ENCODE measurements around the gene SLC24A1. TPM values are rescaled to one million over a fixed set of nuclear protein-coding genes. Genes with fewer than 3 reads are reported as not detected.
A peak's percentile ranks its signal among the peaks of the same experiment; 100 is the strongest.

SLC24A1 gene
- total RNA-seq, result 5.2 TPM
- 1 to 10 TPM; 1.5 to 3.8 (median 2.0) TPM for polyA plus RNA-seq

GRCh38 chr15:65621638-65622037 is at the start of gene SLC24A1:
Gene SLC24A1, plus strand, starts transcription at chr15:65621938. Its CDS starts 2,143 bp downstream, at chr15:65624081.
- H3K9me3 ChIP-seq (ENCODE audit: control insufficient read depth in 2 of 2, low read length in 2 of 2), result no peaks in the 10 kb centered on the region
- no peak within 1 kb of the TSS for H3K4me3 ChIP-seq (ENCODE audit: low read depth, low read length)
- ATAC-seq (ENCODE audit: low read depth in 2 of 2), result no peak
- peaks cover 3% of the 10 kb centered on the region for H3K36me3 ChIP-seq (ENCODE audit: control insufficient read depth, insufficient read depth, low read length)
- H3K27ac ChIP-seq (ENCODE audit: insufficient read depth, low read length, poor library complexity, severe bottlenecking), result no peak within 1 kb of the TSS
- no peaks in the 10 kb centered on the region for H3K27me3 ChIP-seq (ENCODE audit: control insufficient read depth, insufficient read depth, low read length)
- Mint-ChIP-seq H3K4me1 (peaks cover 0 to 7% (median under 1%) of the 10 kb centered on the region in 4 donors), H3K4me3 (no peak within 1 kb of the TSS), H3K27me3 (no peaks in the 10 kb centered on the region), H3K36me3 (peaks cover 42% of the 10 kb centered on the region), H3K9me3 (peaks cover 0 to 1% (median 0%) of the 10 kb centered on the region in 7 donors), H3K27ac (no peak within 1 kb of the TSS)
- no peaks in the 10 kb centered on the region for H3K4me1 ChIP-seq (ENCODE audit: control insufficient read depth, insufficient read depth, low read length, poor library complexity, severe bottlenecking)
- DNase-seq, result no peak

- no peaks in the 10 kb centered on the region for H3K27me3 Mint-ChIP-seq
- Histone ChIP-seq H3K27me3 (ENCODE audit: control insufficient read depth, insufficient read depth, low read length) (no peaks in the 10 kb centered on the region), H3K4me1 (ENCODE audit: control insufficient read depth, insufficient read depth, low read length, poor library complexity, severe bottlenecking) (no peaks in the 10 kb centered on the region), H3K4me3 (ENCODE audit: low read depth, low read length) (no peak overlapping the region), H3K27ac (ENCODE audit: insufficient read depth, low read length, poor library complexity, severe bottlenecking) (no peak overlapping the region), H3K9me3 (ENCODE audit: control insufficient read depth in 2 of 2, low read length in 2 of 2) (no peaks in the 10 kb centered on the region), H3K36me3 (ENCODE audit: control insufficient read depth, insufficient read depth, low read length) (peaks cover 46% of the 10 kb centered on the region)
- H3K36me3 Mint-ChIP-seq, result peaks cover 20% of the 10 kb centered on the region
- no peaks in the 10 kb centered on the region for H3K9me3 Mint-ChIP-seq
- ATAC-seq (ENCODE audit: low read depth in 2 of 2) (no peak), DNase-seq (no peak)
- no peak overlapping the region for H3K4me3 Mint-ChIP-seq
- peak overlapping the region in 1 of 3 donors; percentile 7 for H3K27ac Mint-ChIP-seq
- peaks cover 0 to 2% (median 0%) of the 10 kb centered on the region in 4 donors for H3K4me1 Mint-ChIP-seq
Observed at GRCh38 chr15:65571971-65572370, 49.8 kb upstream of the SLC24A1 start.

GRCh38 chr15:65576664-65577063 is 45.1 kb upstream of the SLC24A1 start:
- peaks cover 68% of the 10 kb centered on the region for H3K36me3 ChIP-seq (ENCODE audit: control insufficient read depth, insufficient read depth, low read length)
- no peaks in the 10 kb centered on the region for H3K27me3 ChIP-seq (ENCODE audit: control insufficient read depth, insufficient read depth, low read length)
- Mint-ChIP-seq H3K4me3 (no peak overlapping the region), H3K27me3 (no peaks in the 10 kb centered on the region), H3K27ac (peak overlapping the region in 1 of 3 donors; percentile 53), H3K4me1 (peaks cover 0 to 2% (median 2%) of the 10 kb centered on the region in 4 donors), H3K9me3 (no peaks in the 10 kb centered on the region), H3K36me3 (peaks cover 18% of the 10 kb centered on the region)
- no peaks in the 10 kb centered on the region for H3K4me1 ChIP-seq (ENCODE audit: control insufficient read depth, insufficient read depth, low read length, poor library complexity, severe bottlenecking)
- no peak overlapping the region for H3K27ac ChIP-seq (ENCODE audit: insufficient read depth, low read length, poor library complexity, severe bottlenecking)
- no peak for ATAC-seq (ENCODE audit: low read depth in 2 of 2)
- H3K4me3 ChIP-seq (ENCODE audit: low read depth, low read length), result no peak overlapping the region
- no peaks in the 10 kb centered on the region for H3K9me3 ChIP-seq (ENCODE audit: control insufficient read depth in 2 of 2, low read length in 2 of 2)
- no peak for DNase-seq

- Histone ChIP-seq H3K36me3 (ENCODE audit: control insufficient read depth, insufficient read depth, low read length) (peaks cover 67% of the 10 kb centered on the region), H3K4me3 (ENCODE audit: low read depth, low read length) (no peak overlapping the region), H3K27me3 (ENCODE audit: control insufficient read depth, insufficient read depth, low read length) (no peaks in the 10 kb centered on the region), H3K4me1 (ENCODE audit: control insufficient read depth, insufficient read depth, low read length, poor library complexity, severe bottlenecking) (no peaks in the 10 kb centered on the region), H3K9me3 (ENCODE audit: control insufficient read depth in 2 of 2, low read length in 2 of 2) (no peaks in the 10 kb centered on the region), H3K27ac (ENCODE audit: insufficient read depth, low read length, poor library complexity, severe bottlenecking) (no peak overlapping the region)
- Mint-ChIP-seq H3K4me1 (peaks cover 5 to 8% (median 7%) of the 10 kb centered on the region in 4 donors), H3K9me3 (no peaks in the 10 kb centered on the region), H3K27ac (peak overlapping the region in 2 of 3 donors; percentile 69 to 81), H3K27me3 (no peaks in the 10 kb centered on the region), H3K36me3 (peaks cover 25% of the 10 kb centered on the region), H3K4me3 (no peak overlapping the region)
- ATAC-seq (ENCODE audit: low read depth in 2 of 2), result no peak
- DNase-seq, result no peak
Observed at GRCh38 chr15:65577129-65577996, 44.4 kb upstream of the SLC24A1 start.

GRCh38 chr15:65578904-65579728 is 42.6 kb upstream of the SLC24A1 start:
- no peaks in the 10 kb centered on the region for H3K27me3 Mint-ChIP-seq
- ATAC-seq (ENCODE audit: low read depth in 2 of 2), result no peak
- H3K4me1 Mint-ChIP-seq, result peaks cover 17 to 26% (median 22%) of the 10 kb centered on the region in 4 donors
- Histone ChIP-seq H3K36me3 (ENCODE audit: control insufficient read depth, insufficient read depth, low read length) (peaks cover 68% of the 10 kb centered on the region), H3K4me1 (ENCODE audit: control insufficient read depth, insufficient read depth, low read length, poor library complexity, severe bottlenecking) (peaks cover 11% of the 10 kb centered on the region), H3K27ac (ENCODE audit: insufficient read depth, low read length, poor library complexity, severe bottlenecking) (no peak overlapping the region), H3K9me3 (ENCODE audit: control insufficient read depth in 2 of 2, low read length in 2 of 2) (no peaks in the 10 kb centered on the region), H3K4me3 (ENCODE audit: low read depth, low read length) (no peak overlapping the region), H3K27me3 (ENCODE audit: control insufficient read depth, insufficient read depth, low read length) (no peaks in the 10 kb centered on the region)
- peaks cover 37% of the 10 kb centered on the region for H3K36me3 Mint-ChIP-seq
- no peak overlapping the region for H3K4me3 Mint-ChIP-seq
- DNase-seq, result no peak
- H3K9me3 Mint-ChIP-seq, result no peaks in the 10 kb centered on the region
- H3K27ac Mint-ChIP-seq, result peak overlapping the region in 1 of 3 donors; percentile 46

GRCh38 chr15:65579762-65580161 is 42.0 kb upstream of the SLC24A1 start:
- DNase-seq, result no peak
- no peak for ATAC-seq (ENCODE audit: low read depth in 2 of 2)
- no peaks in the 10 kb centered on the region for H3K9me3 ChIP-seq (ENCODE audit: control insufficient read depth in 2 of 2, low read length in 2 of 2)
- Mint-ChIP-seq H3K9me3 (no peaks in the 10 kb centered on the region), H3K27me3 (no peaks in the 10 kb centered on the region), H3K4me1 (peaks cover 18 to 32% (median 28%) of the 10 kb centered on the region in 4 donors), H3K4me3 (no peak overlapping the region), H3K36me3 (peaks cover 37% of the 10 kb centered on the region), H3K27ac (peak overlapping the region in 1 of 3 donors; percentile 47)
- H3K36me3 ChIP-seq (ENCODE audit: control insufficient read depth, insufficient read depth, low read length), result peaks cover 63% of the 10 kb centered on the region
- H3K4me3 ChIP-seq (ENCODE audit: low read depth, low read length), result no peak overlapping the region
- H3K27ac ChIP-seq (ENCODE audit: insufficient read depth, low read length, poor library complexity, severe bottlenecking), result peak overlapping the region; percentile 19
- H3K27me3 ChIP-seq (ENCODE audit: control insufficient read depth, insufficient read depth, low read length), result no peaks in the 10 kb centered on the region
- peaks cover 18% of the 10 kb centered on the region for H3K4me1 ChIP-seq (ENCODE audit: control insufficient read depth, insufficient read depth, low read length, poor library complexity, severe bottlenecking)

GRCh38 chr15:65580287-65580686 is 41.5 kb upstream of the SLC24A1 start:
- no peak for DNase-seq
- H3K4me1 Mint-ChIP-seq, result peaks cover 18 to 33% (median 29%) of the 10 kb centered on the region in 4 donors
- Histone ChIP-seq H3K27me3 (ENCODE audit: control insufficient read depth, insufficient read depth, low read length) (no peaks in the 10 kb centered on the region), H3K36me3 (ENCODE audit: control insufficient read depth, insufficient read depth, low read length) (peaks cover 62% of the 10 kb centered on the region), H3K27ac (ENCODE audit: insufficient read depth, low read length, poor library complexity, severe bottlenecking) (peak overlapping the region; percentile 19), H3K9me3 (ENCODE audit: control insufficient read depth in 2 of 2, low read length in 2 of 2) (no peaks in the 10 kb centered on the region), H3K4me3 (ENCODE audit: low read depth, low read length) (no peak overlapping the region), H3K4me1 (ENCODE audit: control insufficient read depth, insufficient read depth, low read length, poor library complexity, severe bottlenecking) (peaks cover 19% of the 10 kb centered on the region)
- peak overlapping the region; percentile 15 to 47 (median 27) for H3K27ac Mint-ChIP-seq
- H3K4me3 Mint-ChIP-seq, result no peak overlapping the region
- no peaks in the 10 kb centered on the region for H3K9me3 Mint-ChIP-seq
- no peaks in the 10 kb centered on the region for H3K27me3 Mint-ChIP-seq
- ATAC-seq (ENCODE audit: low read depth in 2 of 2), result no peak
- H3K36me3 Mint-ChIP-seq, result peaks cover 37% of the 10 kb centered on the region
